Heart right ventricle (tissue), 16 donors: ENCODE results near the gene OR2T8. TPM values are rescaled to one million over a fixed set of nuclear protein-coding genes. Genes with fewer than 3 reads are reported as not detected.
A peak's percentile ranks its signal among the peaks of the same experiment; 100 is the strongest.
"Not testable (repeated sequence)": the region's sequence is repeated elsewhere in the genome, so short reads cannot be mapped to it uniquely, and the experiment has no call there.

Experiments used
- ATAC-seq, 8 donors: fragments of 200-7000 bp; cut with Tn5 transposase; one replicate each; pipeline ENCODE4 v1.9.1; 2020; ENCODE audit warnings: mild to moderate bottlenecking in 8 of 8, moderate library complexity in 8 of 8, moderate number of reproducible peaks in 1 of 8
- DNase-seq, 2 donors: peaks; one replicate each; pipeline ENCODE4 v3.0.0-alpha.2; 2020
- H3K27ac ChIP-seq, 10 donors: fragments of 200-600 bp; sonication (generic) in 2 of 10; one replicate each; pipeline versions ENCODE4 v1.5.0 to v1.8.0; 2020 to 2022; ENCODE audit warnings: mild to moderate bottlenecking in 3 of 10
- H3K27me3 ChIP-seq, 7 donors: fragments of 200-600 bp; one replicate each; pipeline ENCODE4 v1.8.0; 2021 to 2022; ENCODE audit warnings: mild to moderate bottlenecking in 2 of 7
- H3K36me3 ChIP-seq, 9 donors: fragments of 200-600 bp; sonication (generic) in 1 of 9; one replicate each; pipeline versions ENCODE4 v1.5.0 to v1.8.0; 2020 to 2022; ENCODE audit warnings: mild to moderate bottlenecking in 2 of 9
- H3K4me1 ChIP-seq, 9 donors: fragments of 200-600 bp; sonication (generic) in 1 of 9; one replicate each; pipeline versions ENCODE4 v1.5.0 to v1.8.0; 2020 to 2022; ENCODE audit warnings: mild to moderate bottlenecking in 4 of 9
- H3K4me3 ChIP-seq, 10 donors: fragments of 200-600 bp; sonication (generic) in 2 of 10; one replicate each; pipeline versions ENCODE4 v1.5.0 to v1.8.0; 2020 to 2022; ENCODE audit warnings: mild to moderate bottlenecking in 7 of 10, moderate library complexity in 2 of 10
- H3K9me3 ChIP-seq, 11 donors: fragments of 200-600 bp in 10 of 11; sonication (generic) in 2 of 11; one replicate each; pipeline versions ENCODE4 v1.5.0 to v1.8.0; 2013 to 2022; ENCODE audit warnings: mild to moderate bottlenecking in 2 of 11, control low read depth in 1 of 11, moderate library complexity in 1 of 11
- CTCF ChIP-seq, 9 donors: fragments of 200-600 bp; sonication (generic) in 2 of 9; IDR thresholded peaks; one replicate each; pipeline versions ENCODE4 v1.5.0 to v1.8.0; 2021 to 2022; ENCODE audit warnings: antibody characterized with exemption in 9 of 9, mild to moderate bottlenecking in 5 of 9, moderate library complexity in 1 of 9
- WGBS, 2 donors: extraction: QIAGEN DNeasy Blood & Tissue Kit; methylation state at CpG; one replicate each; pipeline ENCODE4 v1.1.7; 2013; ENCODE audit warnings: inconsistent platforms in 1 of 2; 5-methylcytosine and 5-hydroxymethylcytosine counted together
- intact Hi-C, 10 donors: fragments of 100-400 bp; cut with DNase I; formaldehyde crosslinking; loops; one replicate each; pipeline versions ENCODE4 v1.11.1 to v1.14.2; 2022
- polyA plus RNA-seq, 2 donors: library from polyadenylated mRNA; stranded (reverse); fragments of 200-250 nt; gene quantifications; one replicate each; pipeline ENCODE4 v1.2.3, GENCODE V29; 2013
- total RNA-seq, 10 donors: library from RNA; stranded (reverse); fragmentation: NEBNext Ultra II Directional in 3 of 10; extraction: Animal tissue kit (Norgen Biotek cat#: 25700) in 3 of 10; gene quantifications; one replicate each; pipeline versions ENCODE4 v1.2.1 to v1.2.4, GENCODE V29; 2021 to 2023
- donor health status: Arrhythmogenic right ventricular cardiomyopathy.
- donor health status: ischemic (EF 13 %, LVEDD 7.1; RV severe dilation, severe dysfunction).
- donor health status: healthy with polysubstance abuse.
- donor health status: DM: no; HTN: yes; CAD: no.
- donor health status: DM: no; HTN: no; CAD: no.
- donor health status: ischemic (EF 25% LVEDD 6.9; RV normal size, moderate dysfunction).
- donor health status: ischemic (EF 25% LVEDD 5.7; RV mildly dilated, moderate dysfunction).
- donor health status: healthy.
- donor health status: DM: yes; HTN: yes; CAD: no.
- donor health status: Ischemic cardiomyopathy.
- donor health status: ischemic (EF 35%, LVEDD 5.7; RV mildly dilated, moderate dysfunction).
- donor health status: nonischemic (EF 11% LVEDD 7.7; RV severe dilation, severe dysfunction).
- donor health status: DM: yes; HTN: yes; CAD: no.
- donor health status: PGD.
- donor health status: ischemic (EF 29% LVEDD 5.4; RV normal size, mild dysfunction).
- donor health status: nonischemic (EF 23%, LVEDD 6.1; RV moderate dilation, normal function).

Gene OR2T8
- total and polyA plus RNA-seq, 12 donors = not detected

GRCh38 chr1:247936415-247936814 lies 16.4 kb downstream of the OR2T8 start:
- H3K4me3 ChIP-seq = no peak overlapping the region
- DNase-seq = no peak
- H3K9me3 ChIP-seq = peaks cover 0 to 11% (median 0%) of the 10 kb centered on the region in 11 donors
- WGBS, 2 donors = 91 to 95% methylated on average over 18 of the region's 18 CpGs
- TF ChIP-seq CTCF (IDR thresholded peaks at IDR 0.05) = no peak
- H3K4me1 ChIP-seq = no peaks in the 10 kb centered on the region
- no peak overlapping the region for H3K27ac ChIP-seq
- intact Hi-C loops = no loop called here
- H3K27me3 ChIP-seq = peaks cover 0 to 15% (median 0%) of the 10 kb centered on the region in 7 donors
- H3K36me3 ChIP-seq = no peaks in the 10 kb centered on the region
- ATAC-seq = no peak

GRCh38 chr1:247936965-247937734 lies 17.1 kb downstream of the OR2T8 start:
- peaks cover 0 to 11% (median 0%) of the 10 kb centered on the region in 11 donors for H3K9me3 ChIP-seq
- H3K4me1 ChIP-seq, H3K27ac ChIP-seq, intact Hi-C loops, H3K36me3 ChIP-seq: not testable (repeated sequence)
- ATAC-seq = peak in 6 of 8 donors; percentile 28 to 80 (median 63)
- 6 to 17% methylated on average over 44 of the region's 44 CpGs for WGBS, 2 donors
- peak; percentile 14 to 41 for DNase-seq
- peak overlapping the region in 4 of 10 donors; percentile 16 to 49 (median 25) for H3K4me3 ChIP-seq
- H3K27me3 ChIP-seq = peaks cover 0 to 15% (median 0%) of the 10 kb centered on the region in 7 donors
- peak in 8 of 9 donors; percentile 10 to 79 (median 37) for TF ChIP-seq CTCF (IDR thresholded peaks at IDR 0.05)

GRCh38 chr1:247942624-247943023 lies 22.6 kb downstream of the OR2T8 start:
- ATAC-seq = no peak
- no peak for TF ChIP-seq CTCF (IDR thresholded peaks at IDR 0.05)
- Histone ChIP-seq H3K27me3 (peaks cover 0 to 7% (median 0%) of the 10 kb centered on the region in 7 donors), H3K4me1 (no peaks in the 10 kb centered on the region), H3K36me3 (no peaks in the 10 kb centered on the region), H3K27ac (no peak overlapping the region), H3K4me3 (no peak overlapping the region), H3K9me3 (peaks cover 0 to 26% (median 8%) of the 10 kb centered on the region in 11 donors)
- no peak for DNase-seq
- WGBS, 2 donors = 67 to 82% methylated on average over 6 of the region's 6 CpGs
- intact Hi-C loops = no loop called here

- no peak for DNase-seq
- H3K4me1 ChIP-seq = no peaks in the 10 kb centered on the region
- no peak within 1 kb of the TSS for H3K27ac ChIP-seq
- no peak for TF ChIP-seq CTCF (IDR thresholded peaks at IDR 0.05)
- peaks cover 0 to 26% (median 8%) of the 10 kb centered on the region in 11 donors for H3K9me3 ChIP-seq
- WGBS, 2 donors = 69 to 75% methylated on average over 3 of the region's 3 CpGs
- intact Hi-C loops = no loop called here
- no peaks in the 10 kb centered on the region for H3K27me3 ChIP-seq
- H3K36me3 ChIP-seq = no peaks in the 10 kb centered on the region
- no peak within 1 kb of the TSS for H3K4me3 ChIP-seq
- no peak for ATAC-seq
Observed at GRCh38 chr1:247948558-247948957, 28.5 kb downstream of the OR2T8 start, which contains the start of gene OR2L8. Gene OR2L8 (plus strand): TSS chr1:247948858. CDS start chr1:247948858, 0 bp downstream.
